Type B pancreatic cell (in vitro differentiated cells): Measurements from ENCODE around the gene MC5R. TPM values are rescaled to one million over a fixed set of nuclear protein-coding genes. Genes with fewer than 3 reads are reported as not detected.

ENCODE experiments used
- DNase-seq: peaks from one replicate; pipeline ENCODE4 v3.0.0; 2021; ENCODE audit warnings: mixed read lengths; ENCODE audit not compliant: unreplicated experiment; ENCODE audit errors: extremely low spot score
- H3K27ac Mint-ChIP-seq: 2 replicates; pipeline ENCODE4 v1.8.0; 2021; ENCODE audit warnings: mild to moderate bottlenecking, mixed read lengths
- H3K27me3 Mint-ChIP-seq: 2 replicates; pipeline ENCODE4 v1.8.0; 2021; ENCODE audit warnings: mixed read lengths
- H3K36me3 Mint-ChIP-seq: 2 replicates; pipeline ENCODE4 v1.8.0; 2021; ENCODE audit warnings: mixed read lengths
- H3K4me1 Mint-ChIP-seq: one replicate; pipeline ENCODE4 v1.8.0; 2021; ENCODE audit warnings: mixed read lengths; ENCODE audit not compliant: unreplicated experiment
- H3K4me3 Mint-ChIP-seq: 2 replicates; pipeline ENCODE4 v1.8.0; 2021; ENCODE audit warnings: mild to moderate bottlenecking, mixed read lengths
- H3K9me3 Mint-ChIP-seq: 2 replicates; pipeline ENCODE4 v1.8.0; 2021; ENCODE audit warnings: mixed read lengths
- CTCF ChIP-seq: fragments of 200-600 bp; sonication (generic); conservative IDR thresholded peaks from 2 replicates; pipeline ENCODE4 v1.5.0; 2021; ENCODE audit warnings: antibody characterized with exemption, mild to moderate bottlenecking
- total RNA-seq: library from RNA; stranded (reverse); gene quantifications from 2 replicates; pipeline ENCODE4 v1.2.1, GENCODE V29; 2021; ENCODE audit warnings: low replicate concordance

The MC5R gene
- total RNA-seq, 1 donor from 2014 or later: not detected

- Mint-ChIP-seq H3K9me3 (no peaks in the 10 kb centered on the region), H3K4me1 (no peaks in the 10 kb centered on the region), H3K4me3 (no peak overlapping the region), H3K36me3 (no peaks in the 10 kb centered on the region), H3K27ac (no peak overlapping the region), H3K27me3 (peaks cover 34% of the 10 kb centered on the region)
- no peak for TF ChIP-seq CTCF
- DNase-seq: no peak
Observed at GRCh38 chr18:13797157-13797611, 26.8 kb upstream of the MC5R start.

DNA sequence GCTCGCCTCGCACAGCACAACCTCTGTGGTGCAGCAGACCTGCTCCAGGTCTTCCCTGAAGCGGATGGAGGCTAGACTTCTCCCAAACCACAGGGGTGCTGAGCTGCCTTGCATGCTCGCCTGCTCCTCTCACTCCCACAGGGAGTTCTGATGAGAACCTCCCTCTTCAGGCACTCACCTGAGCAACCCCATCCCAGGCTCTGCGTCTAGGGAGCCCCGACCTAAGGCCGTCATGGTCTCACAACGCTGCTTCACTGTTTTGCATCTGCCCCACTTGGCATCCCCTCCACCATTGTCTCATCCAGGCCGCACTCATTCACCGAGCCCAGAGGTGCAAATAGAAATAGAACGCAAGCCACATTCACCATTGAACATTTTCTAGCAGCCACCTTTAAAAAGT, 24.6 kb upstream of the MC5R start:
- no peak for TF ChIP-seq CTCF
- no peaks in the 10 kb centered on the region for H3K36me3 Mint-ChIP-seq
- H3K4me3 Mint-ChIP-seq: no peak overlapping the region

GRCh38 chr18:13800505-13801259, 23.3 kb upstream of the MC5R start:
- Mint-ChIP-seq H3K9me3 (peaks cover 4% of the 10 kb centered on the region), H3K4me3 (peak overlapping the region; percentile 80), H3K27ac (no peak overlapping the region), H3K36me3 (no peaks in the 10 kb centered on the region), H3K27me3 (peaks cover 46% of the 10 kb centered on the region), H3K4me1 (no peaks in the 10 kb centered on the region)
- TF ChIP-seq CTCF: peak; percentile 63
- DNase-seq: no peak

More for the DNA sequence above, 24.6 kb upstream of the MC5R start:
- DNase-seq: no peak
- peaks cover 45% of the 10 kb centered on the region for H3K27me3 Mint-ChIP-seq
- no peaks in the 10 kb centered on the region for H3K4me1 Mint-ChIP-seq
- H3K9me3 Mint-ChIP-seq: peaks cover under 1% of the 10 kb centered on the region
- no peak overlapping the region for H3K27ac Mint-ChIP-seq

DNA sequence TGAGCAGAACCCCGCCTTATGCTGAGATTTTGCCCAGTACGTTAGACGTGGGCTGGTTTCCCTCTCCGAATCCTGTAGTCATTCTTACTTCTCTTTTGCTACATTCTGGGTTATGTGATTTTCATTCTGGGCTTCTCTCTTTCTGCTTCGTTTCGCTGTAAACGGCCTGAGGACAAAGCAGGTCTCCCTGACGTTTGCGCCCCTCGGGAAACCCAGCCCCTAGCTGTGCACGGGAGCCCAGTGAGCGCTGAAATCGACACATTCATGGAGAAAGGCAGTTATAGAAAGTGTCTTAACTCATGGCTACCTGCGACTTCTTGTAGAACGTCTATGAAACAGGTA, 22.7 kb upstream of the MC5R start:
- peak overlapping the region; percentile 80 for H3K4me3 Mint-ChIP-seq
- peaks cover 4% of the 10 kb centered on the region for H3K9me3 Mint-ChIP-seq
- H3K27me3 Mint-ChIP-seq: peaks cover 46% of the 10 kb centered on the region
- no peak for TF ChIP-seq CTCF
- H3K36me3 Mint-ChIP-seq: no peaks in the 10 kb centered on the region
- H3K4me1 Mint-ChIP-seq: no peaks in the 10 kb centered on the region
- no peak overlapping the region for H3K27ac Mint-ChIP-seq
- no peak for DNase-seq

GRCh38 chr18:13804305-13804704, 19.6 kb upstream of the MC5R start:
- no peak for DNase-seq

More at GRCh38 chr18:13804305-13804704, 19.6 kb upstream of the MC5R start:
- TF ChIP-seq CTCF: no peak
- Mint-ChIP-seq H3K27me3 (peaks cover 33% of the 10 kb centered on the region), H3K27ac (no peak overlapping the region), H3K4me1 (no peaks in the 10 kb centered on the region), H3K36me3 (no peaks in the 10 kb centered on the region), H3K4me3 (peak overlapping the region; percentile 3), H3K9me3 (peaks cover 4% of the 10 kb centered on the region)
